Transverse colon (tissue), 3 donors: ENCODE results near the gene TANGO6.

Experiments used
- POLR2A ChIP-seq: fragments of 450-650 bp; IDR thresholded peaks from one replicate; pipeline ENCODE4 v1.6.1; 2016; ENCODE audit warnings: antibody characterized with exemption, mild to moderate bottlenecking, moderate library complexity
- TF ChIP-seq, protein P1 (sequence below), 5 experiments: fragments of 200-600 bp in 3 of 5; fragments of 450-650 bp in 2 of 5; sonication (generic) in 3 of 5; IDR thresholded peaks; 1 replicate in 2 of 5; 2 replicates in 3 of 5; pipeline ENCODE4 v1.5.1; 2016 to 2017; ENCODE audit warnings: antibody characterized with exemption in 5 of 5, inconsistent platforms in 3 of 5, mild to moderate bottlenecking in 2 of 5, moderate library complexity in 1 of 5

DNA sequence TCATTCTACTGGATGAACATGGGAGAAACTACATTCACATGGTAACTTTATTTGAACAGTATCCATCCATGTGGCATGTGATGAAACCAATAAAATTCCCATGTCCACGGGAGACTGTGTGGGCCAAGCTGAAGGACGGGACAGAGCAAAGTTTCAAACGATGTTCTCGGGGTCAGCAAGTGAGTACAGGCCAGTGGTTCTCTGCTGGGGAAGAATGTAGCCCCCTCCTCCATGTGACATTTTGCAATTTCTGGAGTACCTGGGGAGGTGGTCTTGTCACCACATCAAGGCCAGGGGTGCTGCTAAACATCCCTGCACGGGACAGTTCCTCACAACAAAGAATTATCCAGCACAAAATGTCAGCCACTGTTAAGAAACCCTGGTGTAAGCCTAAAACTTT lies 7.4 kb upstream of the TANGO6 start:
- TF ChIP-seq, protein P1, sequence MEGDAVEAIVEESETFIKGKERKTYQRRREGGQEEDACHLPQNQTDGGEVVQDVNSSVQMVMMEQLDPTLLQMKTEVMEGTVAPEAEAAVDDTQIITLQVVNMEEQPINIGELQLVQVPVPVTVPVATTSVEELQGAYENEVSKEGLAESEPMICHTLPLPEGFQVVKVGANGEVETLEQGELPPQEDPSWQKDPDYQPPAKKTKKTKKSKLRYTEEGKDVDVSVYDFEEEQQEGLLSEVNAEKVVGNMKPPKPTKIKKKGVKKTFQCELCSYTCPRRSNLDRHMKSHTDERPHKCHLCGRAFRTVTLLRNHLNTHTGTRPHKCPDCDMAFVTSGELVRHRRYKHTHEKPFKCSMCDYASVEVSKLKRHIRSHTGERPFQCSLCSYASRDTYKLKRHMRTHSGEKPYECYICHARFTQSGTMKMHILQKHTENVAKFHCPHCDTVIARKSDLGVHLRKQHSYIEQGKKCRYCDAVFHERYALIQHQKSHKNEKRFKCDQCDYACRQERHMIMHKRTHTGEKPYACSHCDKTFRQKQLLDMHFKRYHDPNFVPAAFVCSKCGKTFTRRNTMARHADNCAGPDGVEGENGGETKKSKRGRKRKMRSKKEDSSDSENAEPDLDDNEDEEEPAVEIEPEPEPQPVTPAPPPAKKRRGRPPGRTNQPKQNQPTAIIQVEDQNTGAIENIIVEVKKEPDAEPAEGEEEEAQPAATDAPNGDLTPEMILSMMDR (IDR thresholded peaks at IDR 0.05): no peak
- TF ChIP-seq POLR2A: no peak
